PC-9 (cell line): ENCODE results near the gene PTPRD.

Source experiments
- CTCF ChIP-seq: fragments of 200-600 bp; sonication (generic); conservative IDR thresholded peaks from 2 replicates; pipeline ENCODE4 v1.6.1; 2017; ENCODE audit warnings: mixed run types, antibody characterized with exemption, mild to moderate bottlenecking, moderate library complexity
- EZH2 ChIP-seq: fragments of 200-600 bp; sonication (generic); IDR thresholded peaks from 2 replicates; pipeline ENCODE4 v1.8.0; 2017; ENCODE audit warnings: antibody characterized with exemption, low read depth

GRCh38 chr9:10108815-10109214 lies 504.0 kb downstream of the PTPRD start:
- no peak for TF ChIP-seq CTCF
- TF ChIP-seq EZH2: no peak
